GM21619 (cell line): ENCODE data around the gene HOXA3.

Experiments used
- ATAC-seq: cut with Tn5 transposase; IDR thresholded peaks from one replicate; pipeline ENCODE4 v1.9.1; 2021; ENCODE audit not compliant: unreplicated experiment

Gene HOXA3

GRCh38 chr7:27179503-27180430 is 27.4 kb upstream of the HOXA3 start:
- ATAC-seq = no peak

- ATAC-seq = no peak
These were observed 26.6 kb upstream of the HOXA3 start for GRCh38 chr7:27179030-27179429.

- ATAC-seq = no peak
These were observed 26.0 kb upstream of the HOXA3 start for GRCh38 chr7:27178366-27178765.

DNA sequence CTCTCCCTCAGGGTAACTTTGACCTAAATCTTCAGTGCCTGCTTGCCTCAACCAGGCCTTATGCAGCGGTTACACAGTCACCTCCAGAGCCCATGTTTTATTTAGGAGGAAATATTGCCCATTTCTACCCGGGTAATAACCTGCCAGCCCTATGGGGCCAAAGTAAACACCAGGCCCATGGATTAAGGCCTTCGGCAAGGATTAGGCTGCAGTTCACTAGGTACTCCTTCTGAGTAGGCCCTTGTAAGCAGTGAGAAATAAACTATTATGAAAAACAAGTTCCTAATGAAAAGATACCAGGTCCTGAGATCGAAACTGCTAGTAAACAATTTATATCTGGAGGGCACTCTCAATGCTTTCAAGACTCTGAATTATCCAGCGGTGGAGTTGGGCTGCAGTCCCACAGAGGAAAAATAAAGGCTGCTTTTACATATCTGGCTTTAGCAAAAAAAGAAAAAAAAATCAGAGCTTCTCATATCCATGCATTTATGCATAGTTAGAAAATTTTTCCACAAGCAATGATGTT is 25.5 kb upstream of the HOXA3 start:
- no peak for ATAC-seq

DNA sequence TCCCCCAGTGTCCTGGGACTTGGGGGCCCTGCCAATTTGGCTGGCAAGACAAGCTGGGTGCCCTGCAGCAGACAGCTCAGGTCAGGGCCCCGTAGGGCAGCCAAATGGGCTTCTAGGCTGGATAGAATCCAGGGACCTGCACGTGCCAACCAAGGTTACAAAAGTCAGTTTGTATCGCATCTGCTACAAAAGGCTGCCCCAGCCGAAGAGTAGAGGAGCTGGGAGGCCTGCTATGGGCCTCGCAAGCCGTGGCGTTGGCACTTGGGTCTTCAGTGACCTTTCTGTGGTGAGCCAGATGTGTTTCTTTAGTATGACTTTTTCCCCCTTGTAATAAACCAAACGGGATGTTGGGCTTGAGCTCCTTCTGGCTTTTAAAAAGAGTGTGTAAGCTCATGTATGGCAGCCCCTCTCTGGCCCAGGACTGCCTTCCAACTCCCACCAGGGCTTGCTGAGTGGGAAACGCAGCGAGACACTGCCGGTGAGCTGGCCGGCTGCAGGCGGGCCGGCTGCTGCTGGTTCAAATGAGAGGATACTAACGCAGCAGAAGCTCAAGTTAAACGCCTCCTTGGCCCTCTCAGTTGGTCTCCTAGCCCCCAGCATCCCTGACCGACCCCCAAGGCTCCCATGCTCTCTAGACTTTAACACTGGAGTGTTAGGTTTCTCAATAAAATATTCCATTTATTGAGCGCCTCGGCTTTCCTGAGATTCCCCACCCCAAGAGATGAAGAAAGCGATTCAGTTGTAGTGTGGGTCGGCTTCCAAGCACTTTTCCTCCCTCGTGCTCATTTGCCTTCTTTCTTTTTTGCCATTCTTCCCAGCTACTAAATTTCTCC is 24.8 kb upstream of the HOXA3 start:
- ATAC-seq = no peak

DNA sequence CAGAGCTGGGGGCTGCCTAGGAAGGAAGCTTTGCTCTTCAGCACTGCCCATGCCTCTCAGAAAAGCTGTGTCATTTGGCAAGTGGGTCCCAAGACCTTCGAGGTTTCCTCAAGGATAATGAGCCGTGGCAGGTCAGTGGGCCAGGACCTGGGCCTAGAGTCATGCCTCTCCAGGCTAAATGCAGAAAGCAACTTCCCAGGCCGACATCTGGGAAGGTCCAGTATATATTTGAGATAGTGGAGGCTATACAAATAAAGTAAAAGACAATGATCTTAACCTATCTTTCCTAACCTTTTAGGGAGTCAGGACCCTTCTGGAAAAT is 24.1 kb upstream of the HOXA3 start:
- no peak for ATAC-seq

- ATAC-seq = no peak
These were observed 23.5 kb upstream of the HOXA3 start for GRCh38 chr7:27175626-27176523.

- no peak for ATAC-seq
These were observed 22.7 kb upstream of the HOXA3 start for GRCh38 chr7:27174874-27175625.

GRCh38 chr7:27173956-27174873 is 21.8 kb upstream of the HOXA3 start, which contains the start of gene HOXA10:
TSS of gene HOXA10 (minus strand) at chr7:27174320. CDS start at chr7:27174306, 14 bp downstream.
- ATAC-seq = no peak

DNA sequence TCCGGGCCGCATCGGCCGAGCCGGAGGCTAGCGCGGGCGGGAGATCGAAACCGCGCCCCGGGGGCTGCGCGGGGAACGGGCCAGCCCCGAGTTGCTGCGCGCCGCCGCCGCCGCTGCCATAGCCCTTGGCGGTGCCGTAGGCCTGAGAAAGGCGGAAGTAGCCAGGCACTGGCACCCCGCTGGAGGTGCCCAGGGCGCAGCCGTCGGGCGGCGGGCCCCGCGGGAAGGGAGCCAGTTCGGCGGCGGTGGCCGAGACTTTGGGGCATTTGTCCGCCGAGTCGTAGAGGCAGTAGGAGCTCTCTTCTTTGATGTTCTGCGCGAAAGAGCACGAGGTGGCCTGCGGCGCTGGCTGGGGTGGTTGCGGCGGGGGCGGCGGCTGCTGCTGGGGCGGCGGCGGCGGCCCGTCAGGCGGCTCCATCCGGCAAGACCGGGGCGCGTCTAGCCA is 21.1 kb upstream of the HOXA3 start:
- no peak for ATAC-seq

GRCh38 chr7:27172823-27173510 is 20.6 kb upstream of the HOXA3 start:
- ATAC-seq = no peak

- no peak for ATAC-seq
These were observed 20.0 kb upstream of the HOXA3 start for GRCh38 chr7:27172315-27172774.

GRCh38 chr7:27171637-27172314 is 19.4 kb upstream of the HOXA3 start:
- ATAC-seq = no peak

- ATAC-seq = no peak
These were observed 18.9 kb upstream of the HOXA3 start for GRCh38 chr7:27171325-27171636.

DNA sequence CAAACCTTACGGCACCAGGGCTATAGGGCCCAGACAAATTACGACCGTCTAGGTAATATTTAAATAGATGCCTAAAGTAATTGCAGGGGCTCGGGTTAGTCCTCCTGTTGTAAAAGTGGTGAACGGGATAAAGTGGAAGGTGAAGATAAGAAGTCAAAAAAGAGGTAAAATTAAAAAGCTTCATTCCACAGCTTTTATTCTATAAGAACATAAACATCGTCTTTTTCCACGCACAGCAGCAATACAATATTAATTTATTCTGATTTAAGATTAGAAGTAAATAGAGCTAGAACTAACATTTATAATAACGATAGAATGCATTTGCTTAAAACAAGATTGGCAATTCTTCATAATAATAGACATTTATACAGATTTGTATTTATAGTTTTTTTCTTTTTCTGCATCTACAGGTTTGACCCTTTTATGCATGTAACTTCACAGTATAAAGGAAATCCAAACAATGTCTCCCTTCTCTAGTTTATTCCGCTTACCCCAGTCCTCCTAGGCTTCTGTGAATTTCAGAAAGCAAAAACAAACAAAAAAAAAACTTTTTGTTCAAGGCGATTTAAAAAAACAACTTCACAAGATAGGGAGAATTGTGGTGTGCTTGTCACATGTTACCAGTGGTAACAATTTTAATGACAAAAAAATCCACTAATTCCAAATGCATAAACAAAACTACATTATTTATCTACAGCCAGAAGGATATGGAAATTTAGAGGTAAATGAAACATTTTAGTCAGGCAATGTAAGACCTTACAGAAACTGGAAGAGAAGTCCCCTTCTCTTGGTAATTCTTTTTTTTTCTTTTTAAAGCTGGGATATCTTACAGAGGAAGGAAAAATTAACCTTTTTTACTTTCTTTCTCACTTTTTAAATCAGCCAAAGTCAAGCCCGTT is 18.3 kb upstream of the HOXA3 start:
- ATAC-seq = no peak

DNA sequence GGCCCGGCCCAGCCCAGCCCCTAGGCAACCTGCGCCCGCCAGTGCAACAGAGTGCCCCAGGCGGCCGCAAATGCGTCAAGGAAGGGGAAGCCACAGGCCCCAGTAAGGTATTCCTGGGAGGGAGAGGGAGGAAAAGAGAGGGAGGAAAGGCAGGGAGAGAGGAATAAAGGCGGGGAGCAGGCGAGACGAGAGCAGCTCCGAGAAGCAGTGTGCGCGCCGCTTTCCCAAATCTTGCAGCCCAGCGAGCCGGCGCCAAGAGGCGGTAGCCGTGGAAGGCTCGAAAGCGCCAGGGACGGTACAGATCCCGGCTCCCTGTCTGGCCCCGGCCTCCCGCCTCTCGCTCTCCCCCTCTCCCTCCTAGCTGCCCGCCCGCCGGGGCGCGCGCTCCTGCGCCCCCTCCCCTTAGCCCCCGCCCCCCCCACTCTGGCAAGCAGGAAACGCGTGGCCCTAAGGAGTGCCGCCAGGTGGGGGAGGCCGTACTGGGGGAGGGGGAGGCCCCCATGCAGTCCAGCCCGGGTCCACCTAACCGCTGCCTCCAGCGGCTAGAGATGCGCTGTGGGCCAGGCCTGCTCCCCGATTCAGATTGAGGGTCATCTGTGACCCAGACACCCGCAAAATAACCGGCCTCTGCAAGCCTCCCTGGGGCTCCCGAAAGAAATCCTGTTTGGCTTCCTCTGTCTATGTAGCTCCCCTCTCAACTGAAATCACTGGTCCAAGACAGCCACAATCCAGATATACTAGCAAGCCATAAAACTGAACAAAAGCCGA is 17.5 kb upstream of the HOXA3 start:
- ATAC-seq = no peak
